Coronary artery (tissue), 2 donors: ENCODE data around the gene PRICKLE1.
"Not testable (repeated sequence)": the region's sequence is repeated elsewhere in the genome, so short reads cannot be mapped to it uniquely, and the experiment has no call there.

Experiments
- DNase-seq: peaks from one replicate; pipeline ENCODE4 v3.0.0-alpha.2; 2017; ENCODE audit warnings: low spot score
- H3K27ac ChIP-seq, 2 donors: fragments of 200-600 bp; sonication (generic); one replicate each; pipeline ENCODE4 v1.5.1; 2016 to 2019
- H3K4me3 ChIP-seq: fragments of 200-600 bp; sonication (generic); 2 replicates; pipeline ENCODE4 v1.5.1; 2016; ENCODE audit warnings: mild to moderate bottlenecking, moderate library complexity
- CTCF ChIP-seq: fragments of 200-600 bp; sonication (generic); IDR thresholded peaks from one replicate; pipeline ENCODE4 v1.5.1; 2019; ENCODE audit warnings: antibody characterized with exemption

PRICKLE1 gene

GRCh38 chr12:42560977-42561376 lies 28.6 kb downstream of the PRICKLE1 start:
- no peak for DNase-seq
- Histone ChIP-seq H3K27ac (no peak overlapping the region), H3K4me3 (no peak overlapping the region)
- TF ChIP-seq CTCF: no peak

GRCh38 chr12:42557586-42558172 lies 31.9 kb downstream of the PRICKLE1 start:
- Histone ChIP-seq H3K4me3 (no peak overlapping the region), H3K27ac (no peak overlapping the region)
- DNase-seq: no peak
- TF ChIP-seq CTCF: no peak

GRCh38 chr12:42556917-42557316 lies 32.6 kb downstream of the PRICKLE1 start:
- DNase-seq: no peak
- Histone ChIP-seq H3K27ac (no peak overlapping the region), H3K4me3 (no peak overlapping the region)
- no peak for TF ChIP-seq CTCF

GRCh38 chr12:42552822-42553221 lies 36.7 kb downstream of the PRICKLE1 start:
- Histone ChIP-seq H3K4me3 (no peak overlapping the region), H3K27ac (no peak overlapping the region)
- DNase-seq: no peak
- TF ChIP-seq CTCF: no peak

- Histone ChIP-seq H3K27ac (no peak overlapping the region), H3K4me3 (no peak overlapping the region)
- no peak for TF ChIP-seq CTCF
- no peak for DNase-seq
Measured at GRCh38 chr12:42550800-42551199, 38.7 kb downstream of the PRICKLE1 start.

- Histone ChIP-seq H3K4me3 (no peak overlapping the region), H3K27ac (no peak overlapping the region)
- no peak for DNase-seq
- TF ChIP-seq CTCF: no peak
Measured at GRCh38 chr12:42546709-42547108, 42.8 kb downstream of the PRICKLE1 start.

- no peak for TF ChIP-seq CTCF
- Histone ChIP-seq H3K27ac (no peak overlapping the region), H3K4me3 (no peak overlapping the region)
- no peak for DNase-seq
Measured at GRCh38 chr12:42541965-42542364, 47.6 kb downstream of the PRICKLE1 start.

GRCh38 chr12:42541308-42541707 lies 48.2 kb downstream of the PRICKLE1 start:
- DNase-seq, H3K4me3 ChIP-seq: not testable (repeated sequence)

More at GRCh38 chr12:42541308-42541707, 48.2 kb downstream of the PRICKLE1 start:
- H3K27ac ChIP-seq: not testable (repeated sequence)
